ENCODE results near the gene COMMD1. TPM values are rescaled to one million over a fixed set of nuclear protein-coding genes. Genes with fewer than 3 reads are reported as not detected.
"Not testable (repeated sequence)": the region's sequence is repeated elsewhere in the genome, so short reads cannot be mapped to it uniquely, and the experiment has no call there.

COMMD1 gene
- total RNA-seq, 1 donor from 2014 or later = 40.8 TPM

GRCh38 chr2:62158444-62159121 lies 253.1 kb downstream of the COMMD1 start:
- DNase-seq (ENCODE audit: low spot score in 2 of 2) (no peak), FAIRE-seq (no peak)

DNA sequence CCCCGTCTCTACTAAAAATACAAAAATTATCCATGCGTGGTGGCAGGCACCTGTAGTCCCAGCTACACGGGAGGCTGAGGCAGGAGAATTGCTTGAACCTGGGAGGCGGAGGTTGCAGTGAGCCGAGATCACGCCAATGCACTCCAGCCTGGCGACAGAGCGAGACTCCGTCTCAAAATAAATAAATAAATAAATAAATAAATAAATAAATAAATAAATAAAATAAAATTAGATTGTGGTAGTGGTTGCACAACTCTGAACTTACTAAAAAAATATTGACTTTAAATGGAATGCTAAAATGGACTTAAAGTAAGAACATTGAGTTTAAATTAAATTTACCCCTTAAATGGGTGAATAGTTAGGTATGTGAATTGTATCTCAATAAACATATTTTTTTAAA lies 255.2 kb downstream of the COMMD1 start:
- DNase-seq (ENCODE audit: low spot score in 2 of 2); FAIRE-seq: not testable (repeated sequence)

DNA sequence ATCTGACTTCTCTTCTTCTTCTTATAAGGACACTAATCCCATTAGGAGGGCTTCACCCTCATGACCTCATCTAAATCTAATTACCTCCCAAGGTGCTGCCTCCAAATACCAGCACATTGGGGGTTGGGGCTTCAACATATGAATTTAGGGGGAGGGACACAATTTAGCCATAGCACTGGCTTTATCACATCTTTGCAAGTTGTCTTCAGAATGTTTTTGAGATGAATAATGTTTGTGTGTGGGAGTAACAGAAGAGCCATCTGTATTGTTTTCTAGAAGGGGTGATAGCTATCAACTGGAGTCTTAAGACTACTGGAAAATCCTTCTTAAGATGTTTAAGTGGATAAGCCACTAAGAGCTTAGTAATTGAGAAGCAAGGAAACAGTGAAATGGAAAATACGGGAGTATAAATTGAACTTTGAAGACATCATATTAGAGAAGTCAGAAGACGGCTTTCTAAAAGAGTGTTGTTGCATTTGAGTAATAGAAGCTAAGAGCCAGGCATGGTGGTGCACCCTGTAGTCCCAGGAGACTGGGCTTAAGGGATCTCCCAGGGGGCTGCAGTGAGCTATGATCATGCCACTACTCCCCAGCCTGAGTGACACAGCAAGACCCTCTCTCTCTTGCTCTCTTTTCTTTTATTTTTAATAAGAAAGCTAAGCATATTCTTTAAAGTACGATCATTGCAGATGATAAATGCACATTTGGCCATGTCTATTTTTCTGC lies 257.8 kb downstream of the COMMD1 start:
- DNase-seq (ENCODE audit: low spot score in 2 of 2) = no peak
- FAIRE-seq = no peak

GRCh38 chr2:62163834-62164233 lies 258.4 kb downstream of the COMMD1 start:
- DNase-seq (ENCODE audit: low spot score in 2 of 2) (no peak), FAIRE-seq (no peak)

DNA sequence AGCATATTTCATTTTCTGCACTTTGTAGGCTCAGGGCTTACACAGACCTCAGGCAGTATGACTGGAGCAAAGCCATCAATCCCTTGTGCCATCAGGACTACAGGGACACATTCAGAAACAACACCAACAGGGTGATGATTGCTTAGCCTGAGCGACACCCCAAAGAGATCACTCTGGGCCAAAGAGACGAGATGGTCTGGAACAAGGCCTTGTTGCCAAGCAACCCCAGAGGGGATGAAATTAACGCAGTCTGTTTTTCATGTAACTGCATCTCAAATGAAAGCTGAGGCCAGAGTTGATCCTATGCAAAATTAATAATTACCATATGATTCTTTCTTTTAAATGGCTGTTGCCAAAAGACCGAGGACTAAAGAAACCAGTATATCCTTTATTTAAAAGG lies 270.3 kb downstream of the COMMD1 start:
- FAIRE-seq (no peak), DNase-seq (ENCODE audit: low spot score in 2 of 2) (no peak)

- FAIRE-seq = no peak
- no peak for DNase-seq (ENCODE audit: low spot score in 2 of 2)
These were observed 271.3 kb downstream of the COMMD1 start for GRCh38 chr2:62176801-62177200.

DNA sequence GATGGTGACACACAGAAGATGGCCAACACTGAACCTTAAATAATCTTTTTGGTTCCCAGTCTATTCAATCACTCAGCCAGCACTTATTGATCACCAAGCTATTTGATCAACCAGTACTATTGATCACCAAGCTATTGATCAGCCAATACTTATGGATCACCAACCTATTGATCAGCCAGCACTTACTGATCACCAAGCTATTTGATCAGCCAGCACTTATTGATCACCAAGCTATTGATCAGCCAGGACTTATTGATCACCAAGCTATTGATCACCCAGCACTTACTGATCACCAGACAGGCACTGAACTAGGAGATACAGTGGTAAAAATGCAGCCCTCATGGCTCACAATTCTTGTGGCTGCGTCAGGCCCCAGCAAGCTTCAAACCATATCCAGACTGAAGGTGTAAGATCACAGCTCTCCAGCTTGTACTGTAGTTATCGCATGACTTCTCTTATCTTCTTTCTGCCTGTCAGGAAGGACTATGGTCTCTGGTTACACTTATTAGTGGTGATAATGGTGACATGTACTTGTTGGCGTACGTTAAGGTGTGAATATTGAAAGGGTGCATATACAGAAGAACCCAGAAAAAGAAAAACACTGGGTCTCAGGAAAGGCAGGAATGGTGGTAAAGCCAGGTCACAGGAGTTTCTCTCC lies 272.0 kb downstream of the COMMD1 start:
- DNase-seq (ENCODE audit: low spot score in 2 of 2) = no peak
- FAIRE-seq = no peak

- DNase-seq (ENCODE audit: low spot score in 2 of 2) (no peak), FAIRE-seq (no peak)
These were observed 273.3 kb downstream of the COMMD1 start for GRCh38 chr2:62178741-62179271.

DNA sequence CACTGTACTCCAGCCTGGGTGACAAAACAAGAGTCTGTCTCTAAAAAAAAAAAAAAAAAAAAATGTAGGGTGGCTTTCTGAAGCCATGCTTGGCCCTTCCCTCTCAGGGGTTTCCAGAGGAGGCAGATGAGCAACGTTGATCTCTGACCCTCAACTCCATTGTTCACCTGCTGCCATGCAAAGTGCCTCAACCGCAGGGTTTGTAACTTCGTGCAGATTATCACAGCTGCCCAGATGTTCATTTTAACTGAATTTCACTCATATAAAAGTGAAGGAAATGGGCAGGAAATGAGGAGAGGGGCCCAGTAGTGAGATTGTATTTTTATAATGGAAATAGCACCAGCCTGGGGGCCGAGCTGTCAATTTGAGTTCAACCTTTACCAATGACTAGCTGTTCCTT lies 275.5 kb downstream of the COMMD1 start:
- FAIRE-seq = no peak
- DNase-seq (ENCODE audit: low spot score in 2 of 2) = no peak

- DNase-seq (ENCODE audit: low spot score in 2 of 2) (no peak), FAIRE-seq (no peak)
These were observed 276.4 kb downstream of the COMMD1 start for GRCh38 chr2:62181843-62182242.

GRCh38 chr2:62184512-62185230 lies 279.2 kb downstream of the COMMD1 start:
- DNase-seq (ENCODE audit: low spot score in 2 of 2) (no peak), FAIRE-seq (no peak)

Small RNAs within 50 kb of the gene (small RNA-seq; reads per million reads assigned to genes)
- not detected for gene RF00019

Other genes starting within 250 kb of the COMMD1 start
- gene FAM161A, start 51.6 kb upstream of the COMMD1 start, total RNA-seq = 29.8 TPM
- gene CCT4, start 17.0 kb upstream of the COMMD1 start, total RNA-seq = 223 TPM

Data from frontal cortex (tissue), 4 donors.